Progenitor cell of endocrine pancreas (in vitro differentiated cells): ENCODE results near the gene SH2D6. TPM values are rescaled to one million over a fixed set of nuclear protein-coding genes. Genes with fewer than 3 reads are reported as not detected.
"Not testable (repeated sequence)": the region's sequence is repeated elsewhere in the genome, so short reads cannot be mapped to it uniquely, and the experiment has no call there.

Source experiments
- DNase-seq: peaks from one replicate; pipeline ENCODE4 v3.0.0; 2021; ENCODE audit warnings: low spot score; ENCODE audit not compliant: unreplicated experiment
- H3K27ac Mint-ChIP-seq: 2 replicates; pipeline ENCODE4 v1.8.0; 2021; ENCODE audit warnings: mild to moderate bottlenecking, moderate library complexity, mixed read lengths
- H3K27me3 Mint-ChIP-seq: 2 replicates; pipeline ENCODE4 v1.8.0; 2021; ENCODE audit warnings: mixed read lengths
- H3K36me3 Mint-ChIP-seq: 2 replicates; pipeline ENCODE4 v1.8.0; 2022; ENCODE audit warnings: mixed read lengths; ENCODE audit not compliant: insufficient read depth
- H3K4me1 Mint-ChIP-seq: 2 replicates; pipeline ENCODE4 v1.8.0; 2021; ENCODE audit warnings: low read depth, mixed read lengths
- H3K4me3 Mint-ChIP-seq: 2 replicates; pipeline ENCODE4 v1.8.0; 2021; ENCODE audit warnings: low read depth, mild to moderate bottlenecking, moderate library complexity, mixed read lengths
- H3K9me3 Mint-ChIP-seq: 2 replicates; pipeline ENCODE4 v1.8.0; 2021; ENCODE audit warnings: low read depth, mixed read lengths
- total RNA-seq: library from RNA; stranded (reverse); gene quantifications from 2 replicates; pipeline ENCODE4 v1.2.1, GENCODE V29; 2021
- TF ChIP-seq, protein P1 (sequence below): fragments of 200-600 bp; sonication (generic); IDR thresholded peaks from one replicate; pipeline ENCODE4 v1.5.0; 2021; ENCODE audit warnings: antibody characterized with exemption, mild to moderate bottlenecking; ENCODE audit not compliant: unreplicated experiment

SH2D6 gene
- total RNA-seq, 1 donor from 2014 or later: 0.29 TPM

DNA sequence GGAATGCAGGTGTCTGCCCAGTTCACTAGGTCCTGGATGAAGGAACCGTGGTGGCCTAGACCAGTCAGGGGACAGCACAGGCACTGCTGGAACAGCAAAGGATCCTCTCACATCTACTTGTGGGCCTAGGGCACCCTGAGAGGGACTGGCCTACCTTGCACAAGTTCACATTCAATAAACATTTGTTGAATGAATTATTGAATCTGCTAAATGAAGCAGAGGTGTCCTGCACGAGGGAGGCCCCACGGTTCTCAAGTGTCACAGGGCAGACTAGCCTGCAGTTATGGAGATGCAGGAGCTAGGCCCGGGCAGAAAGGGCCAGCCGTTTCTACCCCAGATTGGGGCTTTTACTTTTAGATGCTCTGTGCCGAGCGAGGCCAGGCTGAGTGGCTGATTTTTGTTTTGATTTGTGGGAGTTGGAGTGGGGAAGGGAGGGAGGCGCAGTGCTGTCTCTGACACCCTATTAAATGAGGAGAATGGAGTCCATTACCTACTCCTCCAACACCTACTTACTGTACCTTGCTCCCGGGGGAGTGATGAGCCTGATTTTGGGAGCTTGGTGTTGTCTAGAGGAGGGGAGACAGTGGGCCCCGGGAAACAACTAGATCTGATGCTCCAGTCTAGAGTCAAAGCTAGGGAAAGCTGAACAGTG lies 18.4 kb downstream of the SH2D6 start:
- Mint-ChIP-seq H3K4me1 (peaks cover 14% of the 10 kb centered on the region), H3K4me3 (peak overlapping the region; percentile 46), H3K27ac (peak overlapping the region; percentile 91), H3K27me3 (no peaks in the 10 kb centered on the region), H3K36me3 (no peaks in the 10 kb centered on the region), H3K9me3 (no peaks in the 10 kb centered on the region)
- TF ChIP-seq, protein P1, sequence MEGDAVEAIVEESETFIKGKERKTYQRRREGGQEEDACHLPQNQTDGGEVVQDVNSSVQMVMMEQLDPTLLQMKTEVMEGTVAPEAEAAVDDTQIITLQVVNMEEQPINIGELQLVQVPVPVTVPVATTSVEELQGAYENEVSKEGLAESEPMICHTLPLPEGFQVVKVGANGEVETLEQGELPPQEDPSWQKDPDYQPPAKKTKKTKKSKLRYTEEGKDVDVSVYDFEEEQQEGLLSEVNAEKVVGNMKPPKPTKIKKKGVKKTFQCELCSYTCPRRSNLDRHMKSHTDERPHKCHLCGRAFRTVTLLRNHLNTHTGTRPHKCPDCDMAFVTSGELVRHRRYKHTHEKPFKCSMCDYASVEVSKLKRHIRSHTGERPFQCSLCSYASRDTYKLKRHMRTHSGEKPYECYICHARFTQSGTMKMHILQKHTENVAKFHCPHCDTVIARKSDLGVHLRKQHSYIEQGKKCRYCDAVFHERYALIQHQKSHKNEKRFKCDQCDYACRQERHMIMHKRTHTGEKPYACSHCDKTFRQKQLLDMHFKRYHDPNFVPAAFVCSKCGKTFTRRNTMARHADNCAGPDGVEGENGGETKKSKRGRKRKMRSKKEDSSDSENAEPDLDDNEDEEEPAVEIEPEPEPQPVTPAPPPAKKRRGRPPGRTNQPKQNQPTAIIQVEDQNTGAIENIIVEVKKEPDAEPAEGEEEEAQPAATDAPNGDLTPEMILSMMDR: no peak
- DNase-seq: no peak

DNA sequence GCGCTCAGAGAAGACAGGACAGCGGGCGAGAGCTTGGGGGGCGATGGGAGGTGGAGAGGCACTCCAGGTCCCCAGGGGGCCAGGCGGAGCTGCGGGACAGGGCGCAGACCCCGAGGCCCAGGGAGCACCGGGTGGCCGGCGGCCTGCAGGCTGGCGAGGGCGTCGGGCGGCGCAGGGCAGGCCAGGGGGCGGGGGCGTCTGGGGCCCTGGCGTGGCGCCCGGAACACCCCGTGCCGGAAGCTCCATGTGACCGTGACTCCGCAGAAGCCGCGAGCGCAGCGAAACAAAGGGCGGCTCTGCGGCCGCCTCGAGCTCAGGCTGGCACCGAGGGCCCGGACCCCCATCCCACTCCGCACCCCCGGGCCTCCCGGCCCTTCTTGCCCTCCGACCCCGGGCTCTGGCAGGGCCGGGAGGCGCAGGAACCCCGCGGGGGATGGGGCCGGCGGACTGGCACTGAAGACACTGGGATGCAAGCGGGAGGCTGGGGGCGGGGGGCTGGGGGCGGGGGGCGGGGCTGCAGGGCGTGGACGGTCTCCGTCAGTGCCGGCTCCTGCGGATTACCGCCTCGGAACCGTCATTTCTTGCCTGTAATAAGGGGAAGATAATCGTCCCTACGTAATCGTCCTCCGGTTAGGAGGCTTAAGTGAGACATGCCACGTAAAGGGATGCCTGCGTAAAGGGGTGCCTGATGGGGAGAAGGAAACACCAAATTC lies 19.1 kb downstream of the SH2D6 start:
- Mint-ChIP-seq H3K27me3 (no peaks in the 10 kb centered on the region), H3K9me3 (no peaks in the 10 kb centered on the region), H3K4me3 (peak overlapping the region; percentile 66), H3K4me1 (peaks cover 14% of the 10 kb centered on the region), H3K27ac (peak overlapping the region; percentile 97), H3K36me3 (no peaks in the 10 kb centered on the region)
- TF ChIP-seq, protein P1: no peak
- DNase-seq: peak; percentile 47

DNA sequence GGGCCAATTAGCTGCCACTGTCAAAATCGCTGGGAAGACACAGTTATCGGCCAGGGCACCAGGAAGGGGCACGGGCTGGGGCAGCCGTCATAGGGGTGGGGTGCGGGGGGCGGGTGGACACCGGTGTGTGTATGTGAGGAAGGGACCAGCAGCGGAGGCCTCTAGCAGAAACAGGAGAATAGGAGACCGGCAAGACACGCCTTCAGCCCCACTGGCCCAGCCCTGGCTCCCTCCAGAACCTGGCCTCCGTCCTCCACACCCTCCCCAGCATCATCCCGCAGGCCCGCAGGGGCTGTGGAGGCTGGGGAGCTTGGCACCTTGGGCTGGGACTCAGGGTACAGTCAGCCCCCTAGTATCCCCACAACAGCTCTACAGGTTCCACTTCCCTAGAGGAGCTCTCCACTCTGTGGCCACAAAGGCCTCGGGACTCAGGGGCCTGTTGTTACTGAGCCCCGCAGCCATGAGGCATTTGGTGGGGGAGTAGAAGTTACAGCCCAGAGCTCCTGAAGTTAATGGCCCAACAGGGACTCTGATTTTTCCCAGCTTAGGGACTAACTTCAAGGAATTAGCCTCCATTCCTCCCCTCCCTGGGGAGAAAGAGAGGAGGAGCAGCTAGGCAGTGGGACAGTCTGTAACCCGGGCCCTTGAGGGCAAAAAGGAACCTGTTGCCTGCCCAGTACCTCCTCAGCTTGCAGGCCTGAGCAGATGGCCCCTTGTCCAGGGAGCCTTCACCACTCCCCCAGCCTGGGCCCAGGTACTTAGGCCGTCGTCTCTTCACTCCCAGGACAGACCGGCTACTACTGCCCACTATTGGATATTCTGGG lies 19.9 kb downstream of the SH2D6 start:
- DNase-seq: no peak
- Mint-ChIP-seq H3K4me3 (peak overlapping the region; percentile 66), H3K27me3 (no peaks in the 10 kb centered on the region), H3K4me1 (peaks cover 14% of the 10 kb centered on the region), H3K9me3 (no peaks in the 10 kb centered on the region), H3K27ac (peak overlapping the region; percentile 97), H3K36me3 (no peaks in the 10 kb centered on the region)
- TF ChIP-seq, protein P1: no peak

DNA sequence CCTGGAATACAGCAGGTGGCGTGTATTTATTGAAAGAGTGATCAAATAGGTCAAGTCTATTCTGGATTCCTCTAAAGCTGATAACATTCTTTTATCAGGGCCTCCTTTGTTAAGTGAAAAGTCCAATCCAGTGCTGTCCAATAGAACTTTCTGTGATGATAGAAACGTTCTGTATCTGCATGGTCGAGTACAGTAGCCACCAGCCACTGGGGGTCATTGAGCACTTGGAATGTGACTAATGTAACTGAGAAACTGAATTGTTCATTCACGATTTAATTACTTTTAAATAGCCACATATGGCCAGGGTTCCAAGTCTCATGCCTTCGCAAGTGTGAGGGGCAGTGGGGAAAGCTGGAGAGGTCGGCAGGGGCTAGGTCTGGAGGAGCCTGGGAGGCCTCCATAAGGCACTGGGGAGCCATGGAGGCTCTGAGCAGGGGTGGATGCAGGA lies 20.5 kb downstream of the SH2D6 start:
- Mint-ChIP-seq H3K36me3 (no peaks in the 10 kb centered on the region), H3K4me3 (no peak overlapping the region), H3K4me1 (peaks cover 14% of the 10 kb centered on the region), H3K9me3 (no peaks in the 10 kb centered on the region), H3K27me3 (no peaks in the 10 kb centered on the region), H3K27ac (peak overlapping the region; percentile 20)
- TF ChIP-seq, protein P1: no peak
- DNase-seq: no peak

DNA sequence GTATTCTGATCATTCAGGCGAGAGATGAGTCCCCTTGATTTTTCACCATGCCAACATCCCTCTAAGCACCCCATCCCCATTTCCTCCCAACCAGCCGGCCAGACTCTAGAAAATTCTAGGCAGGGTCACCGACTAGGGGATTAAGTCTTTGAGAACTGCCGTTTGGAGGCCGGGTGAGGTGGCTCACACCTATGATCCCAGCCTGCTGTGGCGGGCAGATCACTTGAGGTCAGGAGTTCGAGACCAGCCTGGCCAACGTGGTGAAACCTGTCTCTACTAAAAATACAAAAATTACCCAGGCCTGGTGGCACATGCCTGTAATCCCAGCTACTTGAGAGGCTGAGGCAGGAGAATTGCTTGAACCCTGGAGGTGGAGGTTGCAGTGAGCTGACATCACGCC lies 21.1 kb downstream of the SH2D6 start:
- not testable (repeated sequence) for H3K27me3 Mint-ChIP-seq, H3K36me3 Mint-ChIP-seq

More for the DNA sequence above, 21.1 kb downstream of the SH2D6 start:
- not testable (repeated sequence) for H3K4me3 Mint-ChIP-seq, H3K27ac Mint-ChIP-seq, DNase-seq, H3K9me3 Mint-ChIP-seq
- H3K4me1 Mint-ChIP-seq: peaks cover 14% of the 10 kb centered on the region
